ENCODE data around the gene SPATA31D1.

DNA sequence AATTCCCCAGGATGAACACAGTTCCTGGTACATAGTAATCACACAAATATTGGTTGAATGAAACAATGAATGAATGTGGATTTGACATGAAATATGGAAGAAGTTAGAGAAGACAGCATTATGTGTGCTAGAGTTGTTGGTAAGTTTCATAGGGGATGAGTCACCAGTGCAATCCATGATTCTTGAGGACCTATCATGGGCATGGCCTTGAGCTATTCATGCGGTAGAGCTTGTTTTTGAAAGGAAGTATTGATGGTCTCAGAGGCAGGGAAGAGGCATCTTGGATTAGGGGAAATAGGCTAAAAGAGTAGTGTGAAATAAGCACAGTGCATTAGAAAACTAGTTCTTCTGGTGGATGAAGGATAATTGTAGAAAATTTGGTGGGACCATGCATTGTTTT is 22.1 kb downstream of the SPATA31D1 start:
- TF ChIP-seq, protein P1, sequence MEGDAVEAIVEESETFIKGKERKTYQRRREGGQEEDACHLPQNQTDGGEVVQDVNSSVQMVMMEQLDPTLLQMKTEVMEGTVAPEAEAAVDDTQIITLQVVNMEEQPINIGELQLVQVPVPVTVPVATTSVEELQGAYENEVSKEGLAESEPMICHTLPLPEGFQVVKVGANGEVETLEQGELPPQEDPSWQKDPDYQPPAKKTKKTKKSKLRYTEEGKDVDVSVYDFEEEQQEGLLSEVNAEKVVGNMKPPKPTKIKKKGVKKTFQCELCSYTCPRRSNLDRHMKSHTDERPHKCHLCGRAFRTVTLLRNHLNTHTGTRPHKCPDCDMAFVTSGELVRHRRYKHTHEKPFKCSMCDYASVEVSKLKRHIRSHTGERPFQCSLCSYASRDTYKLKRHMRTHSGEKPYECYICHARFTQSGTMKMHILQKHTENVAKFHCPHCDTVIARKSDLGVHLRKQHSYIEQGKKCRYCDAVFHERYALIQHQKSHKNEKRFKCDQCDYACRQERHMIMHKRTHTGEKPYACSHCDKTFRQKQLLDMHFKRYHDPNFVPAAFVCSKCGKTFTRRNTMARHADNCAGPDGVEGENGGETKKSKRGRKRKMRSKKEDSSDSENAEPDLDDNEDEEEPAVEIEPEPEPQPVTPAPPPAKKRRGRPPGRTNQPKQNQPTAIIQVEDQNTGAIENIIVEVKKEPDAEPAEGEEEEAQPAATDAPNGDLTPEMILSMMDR (IDR thresholded peaks at IDR 0.05) = no peak
- TF ChIP-seq EZH2 (IDR thresholded peaks at IDR 0.05; ENCODE audit: borderline replicate concordance, insufficient read depth, low read depth, low read length, poor library complexity, severe bottlenecking) = no peak

Data from B cell (primary cell).